Spleen (tissue), 11 donors: ENCODE measurements around the gene FMNL3. TPM values are rescaled to one million over a fixed set of nuclear protein-coding genes. Genes with fewer than 3 reads are reported as not detected.
"Not testable (repeated sequence)": the region's sequence is repeated elsewhere in the genome, so short reads cannot be mapped to it uniquely, and the experiment has no call there.

Experiments used
- DNase-seq: peaks from one replicate; pipeline ENCODE4 v3.0.0-alpha.2; 2020
- H3K27ac ChIP-seq, 8 donors: fragments of 200-600 bp; sonication (generic) in 7 of 8; 1 replicate in 4 of 8; 2 replicates in 4 of 8; pipeline versions ENCODE4 v1.5.0 to v1.8.0; 2016 to 2021; ENCODE audit warnings: inconsistent platforms in 4 of 8, mild to moderate bottlenecking in 4 of 8, moderate library complexity in 1 of 8
- H3K27me3 ChIP-seq, 7 donors: fragments of 200-600 bp; sonication (generic) in 6 of 7; replicated peaks in 1 of 7; 1 replicate in 4 of 7; 2 replicates in 3 of 7; pipeline versions ENCODE4 v1.5.0 to v1.8.0; 2016 to 2021; ENCODE audit warnings: inconsistent platforms in 3 of 7, mild to moderate bottlenecking in 1 of 7
- H3K36me3 ChIP-seq, 6 donors: fragments of 200-600 bp; sonication (generic) in 5 of 6; 1 replicate in 4 of 6; 2 replicates in 2 of 6; pipeline versions ENCODE4 v1.5.0 to v1.8.0; 2016 to 2021; ENCODE audit warnings: inconsistent platforms in 2 of 6
- H3K4me1 ChIP-seq, 6 donors: fragments of 200-600 bp; sonication (generic) in 5 of 6; 1 replicate in 3 of 6; 2 replicates in 3 of 6; pipeline versions ENCODE4 v1.5.0 to v1.8.0; 2016 to 2021; ENCODE audit warnings: inconsistent platforms in 3 of 6
- H3K4me3 ChIP-seq, 8 donors: fragments of 200-600 bp; sonication (generic) in 7 of 8; 1 replicate in 4 of 8; 2 replicates in 4 of 8; pipeline versions ENCODE4 v1.5.0 to v1.8.0; 2016 to 2021; ENCODE audit warnings: inconsistent platforms in 4 of 8, mild to moderate bottlenecking in 4 of 8, moderate library complexity in 2 of 8
- H3K9me3 ChIP-seq, 8 donors: fragments of 200-600 bp; sonication (generic) in 7 of 8; 1 replicate in 4 of 8; 2 replicates in 4 of 8; pipeline versions ENCODE4 v1.5.0 to v1.8.0; 2016 to 2021; ENCODE audit warnings: inconsistent platforms in 4 of 8
- CTCF ChIP-seq, 11 experiments: fragments of 200-600 bp in 7 of 11; fragments of 450-650 bp in 4 of 11; sonication (generic) in 4 of 11; IDR thresholded peaks in 8 of 11; conservative IDR thresholded peaks in 3 of 11; 1 replicate in 7 of 11; 2 replicates in 4 of 11; pipeline versions ENCODE4 v1.4.0 to v1.8.0; 2016 to 2021; ENCODE audit warnings: antibody characterized with exemption in 11 of 11, inconsistent platforms in 4 of 11, mild to moderate bottlenecking in 1 of 11
- POLR2A ChIP-seq, 3 donors: fragments of 450-650 bp; IDR thresholded peaks; one replicate each; pipeline ENCODE4 v1.5.1; 2017; ENCODE audit warnings: antibody characterized with exemption in 3 of 3, mild to moderate bottlenecking in 1 of 3
- POLR2AphosphoS5 ChIP-seq, 3 donors: sonication (generic); formaldehyde crosslinking; IDR thresholded peaks; one replicate each; pipeline ENCODE4 v1.5.1; 2017; ENCODE audit warnings: antibody characterized with exemption in 3 of 3
- WGBS, 5 donors: extraction: QIAGEN DNeasy Blood & Tissue Kit in 3 of 5; methylation state at CpG; one replicate each; pipeline versions ENCODE4 v1.1.5 to v1.1.7; 2013 to 2018; 5-methylcytosine and 5-hydroxymethylcytosine counted together
- intact Hi-C: fragments of 100-400 bp; cut with DNase I; formaldehyde crosslinking; loops from one replicate; pipeline ENCODE4 v1.15.0; 2023; ENCODE audit warnings: low total_unique reads
- polyA plus RNA-seq, 3 donors: library from polyadenylated mRNA; stranded (reverse); fragments of 200-250 nt; gene quantifications; one replicate each; pipeline ENCODE4 v1.2.1, GENCODE V29; 2013
- total RNA-seq, 7 donors: library from RNA; depleted of rRNA in 3 of 7; stranded (reverse); fragments of >200 nt in 3 of 7; fragmentation: NEBNext Ultra II Directional in 4 of 7; extraction: Animal tissue kit (Norgen Biotek cat#: 25700) in 4 of 7; gene quantifications; one replicate each; pipeline versions ENCODE4 v1.1.0 to v1.2.1, GENCODE V29; 2016 to 2021
- donor health status: healthy with polysubstance abuse.
- donor health status: DM: no; HTN: no; CAD: no; lungs with moderate emphysema.
- donor health status: DM: no; HTN: no; CAD: no.
- donor health status: Bipolar disorder and iron deficiency.
- donor health status: healthy.
- donor health status: DM: no; HTN: no; CAD: no.
- donor health status: DM: yes; HTN: yes; CAD: no.

FMNL3 gene
- total and polyA plus RNA-seq, 10 donors: 8.6 to 46.9 (median 27.3) TPM

- no peak overlapping the region for H3K27ac ChIP-seq
- TF ChIP-seq POLR2A (IDR thresholded peaks at IDR 0.05) (no peak), CTCF (IDR thresholded peaks at IDR 0.05 in 8 of 11, conservative IDR thresholded peaks at IDR 0.05 in 3 of 11) (no peak)
- WGBS, 5 donors: 85 to 99% (median 96%) methylated on average over 6 to 7 of the region's 7 CpGs
Measured at GRCh38 chr12:49615725-49616124, 91.5 kb downstream of the FMNL3 start.

GRCh38 chr12:49612210-49612609 lies 95.0 kb downstream of the FMNL3 start:
- Histone ChIP-seq H3K27me3 (peaks cover 0 to 30% (median 0%) of the 10 kb centered on the region in 7 donors), H3K36me3 (no peaks in the 10 kb centered on the region), H3K27ac (no peak overlapping the region), H3K4me3 (no peak overlapping the region), H3K4me1 (no peaks in the 10 kb centered on the region), H3K9me3 (peaks cover 0 to 18% (median 11%) of the 10 kb centered on the region in 8 donors)
- TF ChIP-seq POLR2AphosphoS5 (IDR thresholded peaks at IDR 0.05): no peak
- no peak for TF ChIP-seq CTCF (IDR thresholded peaks at IDR 0.05 in 8 of 11, conservative IDR thresholded peaks at IDR 0.05 in 3 of 11)
- no peak for TF ChIP-seq POLR2A (IDR thresholded peaks at IDR 0.05)
- no peak for DNase-seq
- intact Hi-C loops: no loop called here

More at GRCh38 chr12:49615725-49616124, 91.5 kb downstream of the FMNL3 start:
- Histone ChIP-seq H3K9me3 (peaks cover 0 to 10% (median 5%) of the 10 kb centered on the region in 8 donors), H3K36me3 (no peaks in the 10 kb centered on the region), H3K4me3 (no peak overlapping the region), H3K4me1 (no peaks in the 10 kb centered on the region), H3K27me3 (peaks cover 0 to 32% (median 0%) of the 10 kb centered on the region in 7 donors)
- DNase-seq: no peak
- intact Hi-C loops: no loop called here

- 93 to 96% (median 96%) methylated on average over 4 of the region's 4 CpGs for WGBS, 5 donors
- H3K4me1 ChIP-seq, H3K36me3 ChIP-seq, H3K27ac ChIP-seq, intact Hi-C loops, DNase-seq, H3K4me3 ChIP-seq: not testable (repeated sequence)
- Histone ChIP-seq H3K27me3 (peaks cover 0 to 27% (median 0%) of the 10 kb centered on the region in 7 donors), H3K9me3 (peaks cover 0 to 18% (median 11%) of the 10 kb centered on the region in 8 donors)
Measured at GRCh38 chr12:49610785-49611184, 96.4 kb downstream of the FMNL3 start.

GRCh38 chr12:49609875-49610154 lies 97.4 kb downstream of the FMNL3 start:
- no peak for TF ChIP-seq CTCF (IDR thresholded peaks at IDR 0.05 in 8 of 11, conservative IDR thresholded peaks at IDR 0.05 in 3 of 11)
- peaks cover 0 to 14% (median 11%) of the 10 kb centered on the region in 8 donors for H3K9me3 ChIP-seq
- intact Hi-C loops: no loop called here
- no peak overlapping the region for H3K27ac ChIP-seq
- peaks cover 0 to 21% (median 0%) of the 10 kb centered on the region in 7 donors for H3K27me3 ChIP-seq
- H3K36me3 ChIP-seq: no peaks in the 10 kb centered on the region
- H3K4me1 ChIP-seq: no peaks in the 10 kb centered on the region
- no peak for DNase-seq
- WGBS, 5 donors: 78 to 89% (median 81%) methylated on average over 1 of the region's 1 CpG
- H3K4me3 ChIP-seq: no peak overlapping the region
